Mucosa of rectum (tissue), 2 donors: ENCODE data around the gene CARD10.
"Not testable (repeated sequence)": the region's sequence is repeated elsewhere in the genome, so short reads cannot be mapped to it uniquely, and the experiment has no call there.

Experiments used
- H3K27ac ChIP-seq, 2 donors: one replicate each; pipeline ENCODE4 v1.7.0; 2013; ENCODE audit warnings: inconsistent platforms in 2 of 2, low read depth in 2 of 2, low read length in 2 of 2
- H3K27me3 ChIP-seq, 2 donors: one replicate each; pipeline ENCODE4 v1.7.0; 2013; ENCODE audit warnings: low read length in 2 of 2; ENCODE audit not compliant: control insufficient read depth in 2 of 2, insufficient read depth in 2 of 2
- H3K36me3 ChIP-seq, 2 donors: one replicate each; pipeline ENCODE4 v1.7.0; 2013; ENCODE audit warnings: low read length in 2 of 2; ENCODE audit not compliant: control insufficient read depth in 2 of 2, insufficient read depth in 2 of 2
- H3K4me1 ChIP-seq, 2 donors: one replicate each; pipeline ENCODE4 v1.7.0; 2013; ENCODE audit warnings: low read length in 2 of 2, mild to moderate bottlenecking in 1 of 2; ENCODE audit not compliant: control insufficient read depth in 2 of 2, insufficient read depth in 2 of 2
- H3K4me3 ChIP-seq, 2 donors: one replicate each; pipeline ENCODE4 v1.7.0; 2013; ENCODE audit warnings: low read length in 2 of 2
- H3K9ac ChIP-seq, 2 donors: one replicate each; pipeline ENCODE4 v1.7.0; 2013; ENCODE audit warnings: low read length in 2 of 2, low read depth in 1 of 2, mild to moderate bottlenecking in 1 of 2
- H3K9me3 ChIP-seq, 2 donors: one replicate each; pipeline ENCODE4 v1.7.0; 2013; ENCODE audit warnings: low read length in 2 of 2; ENCODE audit not compliant: control insufficient read depth in 2 of 2
- donor health status: healthy.
- donor health status: Normal muscosa, but diverticular disease.

Gene CARD10

GRCh38 chr22:37469416-37470086 lies 49.7 kb downstream of the CARD10 start:
- H3K9ac ChIP-seq, result no peak overlapping the region

GRCh38 chr22:37468201-37468695 lies 51.0 kb downstream of the CARD10 start:
- not testable (repeated sequence) for H3K4me1 ChIP-seq, H3K36me3 ChIP-seq, H3K27me3 ChIP-seq, H3K9ac ChIP-seq, H3K27ac ChIP-seq, H3K9me3 ChIP-seq, H3K4me3 ChIP-seq

More at GRCh38 chr22:37469416-37470086, 49.7 kb downstream of the CARD10 start:
- Histone ChIP-seq H3K4me3 (no peak overlapping the region), H3K27me3 (peaks cover 0 to 4% of the 10 kb centered on the region in 2 donors), H3K36me3 (peaks cover 0 to 4% of the 10 kb centered on the region in 2 donors), H3K27ac (no peak overlapping the region), H3K9me3 (no peaks in the 10 kb centered on the region), H3K4me1 (no peaks in the 10 kb centered on the region)

- H3K4me1 ChIP-seq, result no peaks in the 10 kb centered on the region
- H3K4me3 ChIP-seq, result no peak overlapping the region
- no peak overlapping the region for H3K9ac ChIP-seq
- H3K27ac ChIP-seq, result no peak overlapping the region
- peaks cover 0 to 1% of the 10 kb centered on the region in 2 donors for H3K36me3 ChIP-seq
- H3K27me3 ChIP-seq, result peaks cover 0 to 4% of the 10 kb centered on the region in 2 donors
- no peaks in the 10 kb centered on the region for H3K9me3 ChIP-seq
Measured at GRCh38 chr22:37467391-37467955, 51.7 kb downstream of the CARD10 start.

GRCh38 chr22:37464181-37464580 lies 55.0 kb downstream of the CARD10 start:
- Histone ChIP-seq H3K27ac (no peak overlapping the region), H3K4me1 (no peaks in the 10 kb centered on the region), H3K27me3 (peaks cover 0 to 4% of the 10 kb centered on the region in 2 donors), H3K4me3 (no peak overlapping the region), H3K9ac (no peak overlapping the region), H3K36me3 (no peaks in the 10 kb centered on the region), H3K9me3 (no peaks in the 10 kb centered on the region)

GRCh38 chr22:37462983-37463382 lies 56.2 kb downstream of the CARD10 start:
- H3K27ac ChIP-seq, result no peak overlapping the region
- H3K4me1 ChIP-seq, result no peaks in the 10 kb centered on the region
- no peak overlapping the region for H3K9ac ChIP-seq
- no peaks in the 10 kb centered on the region for H3K36me3 ChIP-seq
- no peaks in the 10 kb centered on the region for H3K9me3 ChIP-seq
- H3K27me3 ChIP-seq, result peaks cover 0 to 4% of the 10 kb centered on the region in 2 donors
- H3K4me3 ChIP-seq, result no peak overlapping the region

- Histone ChIP-seq H3K4me1 (no peaks in the 10 kb centered on the region), H3K27me3 (peaks cover 4 to 5% of the 10 kb centered on the region in 2 donors), H3K36me3 (no peaks in the 10 kb centered on the region), H3K27ac (no peak overlapping the region), H3K9me3 (no peaks in the 10 kb centered on the region), H3K4me3 (no peak overlapping the region), H3K9ac (no peak overlapping the region)
Measured at GRCh38 chr22:37462436-37462835, 56.8 kb downstream of the CARD10 start.

GRCh38 chr22:37461961-37462360 lies 57.3 kb downstream of the CARD10 start:
- H3K4me1 ChIP-seq, result no peaks in the 10 kb centered on the region
- H3K36me3 ChIP-seq, result no peaks in the 10 kb centered on the region
- peaks cover 4 to 6% of the 10 kb centered on the region in 2 donors for H3K27me3 ChIP-seq
- no peak overlapping the region for H3K27ac ChIP-seq
- H3K4me3 ChIP-seq, result no peak overlapping the region
- no peaks in the 10 kb centered on the region for H3K9me3 ChIP-seq
- H3K9ac ChIP-seq, result no peak overlapping the region

GRCh38 chr22:37460684-37461083 lies 58.5 kb downstream of the CARD10 start:
- Histone ChIP-seq H3K36me3 (no peaks in the 10 kb centered on the region), H3K27me3 (peaks cover 4 to 13% of the 10 kb centered on the region in 2 donors), H3K27ac (no peak overlapping the region), H3K9me3 (no peaks in the 10 kb centered on the region), H3K4me3 (no peak overlapping the region), H3K4me1 (no peaks in the 10 kb centered on the region), H3K9ac (no peak overlapping the region)

- H3K27me3 ChIP-seq, result peaks cover 0 to 18% of the 10 kb centered on the region in 2 donors
- H3K27ac ChIP-seq, result no peak overlapping the region
- H3K9me3 ChIP-seq, result no peaks in the 10 kb centered on the region
- no peak overlapping the region for H3K4me3 ChIP-seq
- no peaks in the 10 kb centered on the region for H3K36me3 ChIP-seq
- H3K4me1 ChIP-seq, result no peaks in the 10 kb centered on the region
- no peak overlapping the region for H3K9ac ChIP-seq
Measured at GRCh38 chr22:37459206-37459605, 60.0 kb downstream of the CARD10 start.

GRCh38 chr22:37457093-37457893 lies 61.9 kb downstream of the CARD10 start:
- H3K27me3 ChIP-seq, result peaks cover 0 to 23% of the 10 kb centered on the region in 2 donors
- H3K9ac ChIP-seq, result no peak overlapping the region
- no peaks in the 10 kb centered on the region for H3K9me3 ChIP-seq
- no peaks in the 10 kb centered on the region for H3K4me1 ChIP-seq
- no peak overlapping the region for H3K4me3 ChIP-seq
- no peaks in the 10 kb centered on the region for H3K36me3 ChIP-seq
- no peak overlapping the region for H3K27ac ChIP-seq
